SJSA1 (cell line): ENCODE results near the gene PDLIM5. TPM values are rescaled to one million over a fixed set of nuclear protein-coding genes. Genes with fewer than 3 reads are reported as not detected.
A peak's percentile ranks its signal among the peaks of the same experiment; 100 is the strongest.

ENCODE experiments used
- DNase-seq, 2 experiments: peaks; one replicate each; pipeline ENCODE4 v3.0.0-alpha.2; 2015 to 2020; ENCODE audit warnings: low spot score in 2 of 2, low read depth in 1 of 2
- H3K27ac ChIP-seq: fragments of 250-450 bp; sonication (Bioruptor Pico); 2 replicates; pipeline ENCODE4 v1.5.1; 2020; ENCODE audit warnings: mild to moderate bottlenecking, moderate library complexity
- H3K27me3 ChIP-seq: fragments of 250-450 bp; sonication (Bioruptor Pico); replicated peaks from 2 replicates; pipeline ENCODE4 v1.5.1; 2020; ENCODE audit warnings: mild to moderate bottlenecking, moderate library complexity
- H3K36me3 ChIP-seq: fragments of 250-450 bp; sonication (Bioruptor Pico); 2 replicates; pipeline ENCODE4 v1.5.1; 2020; ENCODE audit warnings: mild to moderate bottlenecking
- H3K4me1 ChIP-seq: fragments of 250-450 bp; sonication (Bioruptor Pico); replicated peaks from 2 replicates; pipeline ENCODE4 v1.6.1; 2021; ENCODE audit warnings: mild to moderate bottlenecking
- H3K4me3 ChIP-seq: fragments of 250-450 bp; sonication (Bioruptor Pico); 2 replicates; pipeline ENCODE4 v1.5.1; 2020; ENCODE audit warnings: mild to moderate bottlenecking
- H3K9me3 ChIP-seq: fragments of 250-450 bp; sonication (Bioruptor Pico); replicated peaks from 2 replicates; pipeline ENCODE4 v1.5.1; 2020; ENCODE audit warnings: mild to moderate bottlenecking
- total RNA-seq: library from RNA; depleted of rRNA; stranded (reverse); fragments of >200 nt; shearing (Covaris generic); gene quantifications from 2 replicates; pipeline ENCODE4 v1.2.3, GENCODE V29; 2014; rRNA removed

The PDLIM5 gene
- total RNA-seq, 1 experiment from 2014 or later = 133 TPM

DNA sequence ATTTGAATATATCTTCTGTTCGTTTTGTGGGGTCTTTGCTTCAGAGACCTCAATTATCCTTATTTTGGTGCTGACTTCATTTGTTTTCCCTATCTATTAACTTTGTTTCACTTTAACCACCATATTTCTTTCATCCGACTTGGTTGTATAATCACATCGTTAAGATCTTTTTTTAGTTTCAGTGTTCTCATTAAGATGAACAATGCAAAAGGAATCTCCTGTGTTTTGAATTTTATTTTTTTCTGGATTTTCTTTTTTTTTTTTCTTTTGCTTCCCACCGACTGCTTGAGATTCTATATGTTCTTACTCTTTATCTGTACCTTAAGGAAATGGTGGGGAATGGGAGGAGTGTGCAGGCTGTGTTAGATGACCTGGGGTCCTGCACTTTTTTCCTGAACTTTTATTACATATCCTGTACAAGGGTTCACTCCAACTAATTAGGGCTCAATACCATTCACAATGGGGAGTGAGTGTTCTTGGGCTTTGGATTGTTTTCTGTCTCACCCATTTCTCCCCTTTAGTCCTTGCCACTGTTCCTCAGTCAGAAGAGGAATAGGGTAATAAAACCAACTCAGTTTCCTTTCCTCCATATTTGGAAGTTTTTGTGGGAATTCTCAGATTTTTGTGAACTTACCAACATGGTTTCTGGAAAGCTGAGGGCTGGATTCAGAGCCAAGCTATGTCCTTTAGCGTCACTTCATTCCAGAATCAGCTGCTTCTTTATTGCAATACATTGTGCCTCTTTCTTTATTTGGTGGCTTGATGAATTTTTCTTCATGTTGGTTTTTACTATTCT, 262.8 kb downstream of the PDLIM5 start:
- Histone ChIP-seq H3K4me3 (no peak overlapping the region), H3K27ac (no peak overlapping the region), H3K4me1 (peaks cover 6% of the 10 kb centered on the region; the same call in 1 of the 2 replicates)

DNA sequence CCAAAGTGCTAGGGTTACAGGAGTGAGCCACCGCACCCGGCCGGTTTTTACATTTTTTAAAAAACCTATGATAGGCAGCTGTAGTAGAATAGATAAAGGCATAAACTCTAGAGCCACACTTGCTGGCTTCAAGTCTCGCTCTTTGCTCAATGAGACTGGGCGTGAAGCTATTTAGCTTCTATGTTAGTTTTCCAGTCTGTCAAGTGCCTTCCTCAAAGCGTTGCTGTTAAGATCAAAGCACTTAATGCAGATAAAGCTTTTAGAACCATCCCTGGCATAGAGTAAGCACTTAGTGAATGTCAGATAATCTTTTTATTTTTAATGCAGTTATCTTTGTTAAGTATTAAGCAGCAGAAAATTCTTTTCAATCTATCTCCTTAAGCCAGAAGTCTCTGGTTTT, 264.0 kb downstream of the PDLIM5 start:
- Histone ChIP-seq H3K27me3 (no peaks in the 10 kb centered on the region), H3K4me1 (peaks cover 6% of the 10 kb centered on the region; the same call in 1 of the 2 replicates), H3K27ac (no peak overlapping the region), H3K36me3 (no peaks in the 10 kb centered on the region), H3K4me3 (no peak overlapping the region), H3K9me3 (no peaks in the 10 kb centered on the region)
- no peak for DNase-seq

More for the DNA sequence above, 262.8 kb downstream of the PDLIM5 start:
- no peaks in the 10 kb centered on the region for H3K36me3 ChIP-seq
- no peaks in the 10 kb centered on the region for H3K9me3 ChIP-seq
- no peaks in the 10 kb centered on the region for H3K27me3 ChIP-seq
- DNase-seq = peak in 1 of 2 experiments; percentile 34

Other genes starting within 250 kb of the PDLIM5 start
- 30.3 and 34.8 TPM in 2 replicates for gene SMARCAD1, start 244.1 kb upstream of the PDLIM5 start, total RNA-seq
- not detected in 2 replicates for gene HPGDS, start 109.1 kb upstream of the PDLIM5 start, total RNA-seq